OCI-LY3 (cell line): Measurements from ENCODE around the gene CC2D1A.

Experiments
- CTCF ChIP-seq: fragments of 200-600, 300-600 bp; sonication (generic); IDR thresholded peaks from 2 replicates; pipeline ENCODE4 v1.5.1; 2014; ENCODE audit warnings: antibody characterized with exemption, low read length, low read depth
- EZH2phosphoT487 ChIP-seq: fragments of 200-600 bp; shearing (Covaris generic); IDR thresholded peaks from 2 replicates; pipeline ENCODE4 v1.6.1; 2018; ENCODE audit warnings: antibody characterized with exemption, mixed run types, low read depth

DNA sequence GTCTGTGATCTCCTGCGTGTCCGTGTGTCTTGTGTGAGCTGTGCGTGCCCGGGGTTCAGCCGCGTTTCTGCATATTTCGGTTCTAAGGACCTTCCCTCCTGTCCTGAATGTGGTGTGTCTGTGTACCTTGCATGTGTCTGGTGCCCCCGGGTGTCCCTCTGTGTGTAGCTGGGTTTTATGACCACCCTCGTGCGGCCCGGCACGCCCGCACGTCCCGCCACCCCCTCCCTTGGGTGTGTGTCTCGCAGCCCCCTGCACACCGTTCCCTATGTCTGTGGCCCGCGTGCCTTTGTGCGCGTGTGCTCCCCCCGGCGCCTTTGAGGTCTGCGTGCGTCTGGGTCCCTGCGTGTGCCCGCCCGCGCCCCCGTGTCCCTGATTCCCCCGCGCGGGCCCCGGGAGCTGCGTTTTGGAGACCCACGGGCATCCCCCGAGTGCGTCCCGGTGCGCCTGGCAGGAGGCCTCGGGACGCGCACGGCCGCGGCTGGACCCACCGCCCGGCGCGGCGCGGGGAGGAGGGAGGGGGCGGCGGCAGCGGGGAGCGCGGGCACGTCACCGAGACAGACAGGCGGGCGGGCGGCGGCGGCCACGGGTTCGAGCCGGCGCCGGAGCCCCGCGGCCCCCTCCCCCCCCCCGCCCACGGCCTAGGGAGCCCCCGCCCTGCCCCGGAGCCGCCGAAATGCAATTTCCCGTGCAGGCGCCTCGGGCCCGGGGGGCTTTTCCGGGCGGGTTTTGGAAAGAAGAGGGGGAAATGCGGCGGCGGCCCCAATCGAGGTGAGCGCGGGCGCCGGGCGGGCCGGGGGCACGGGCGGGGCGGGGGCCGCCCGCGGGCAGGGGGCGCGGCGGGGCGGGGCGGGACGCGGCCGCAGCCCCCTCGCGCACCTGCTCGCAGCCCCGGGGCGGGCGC is 41.1 kb upstream of the CC2D1A start:
- TF ChIP-seq CTCF (no peak), EZH2phosphoT487 (no peak)
